Urinary bladder (tissue), 4 donors: ENCODE measurements around the gene WLS. TPM values are rescaled to one million over a fixed set of nuclear protein-coding genes. Genes with fewer than 3 reads are reported as not detected.
"Not testable (repeated sequence)": the region's sequence is repeated elsewhere in the genome, so short reads cannot be mapped to it uniquely, and the experiment has no call there.

Experiments
- DNase-seq: peaks from one replicate; pipeline ENCODE4 v3.0.0-alpha.2; 2015; ENCODE audit errors: extremely low spot score
- H3K27ac ChIP-seq: one replicate; pipeline ENCODE4 v1.5.1; 2013; ENCODE audit warnings: low read depth, mild to moderate bottlenecking, moderate library complexity
- H3K36me3 ChIP-seq: one replicate; pipeline ENCODE4 v1.6.1; 2013; ENCODE audit warnings: mild to moderate bottlenecking, moderate library complexity; ENCODE audit not compliant: insufficient read depth
- H3K4me1 ChIP-seq: one replicate; pipeline ENCODE4 v1.6.1; 2013; ENCODE audit warnings: mild to moderate bottlenecking, moderate library complexity; ENCODE audit not compliant: insufficient read depth
- H3K4me3 ChIP-seq: one replicate; pipeline ENCODE4 v1.5.1; 2013; ENCODE audit warnings: low read depth, low read length
- WGBS: extraction: QIAGEN DNeasy Blood & Tissue Kit; methylation state at CpG from one replicate; pipeline ENCODE4 v1.1.7; 2013; 5-methylcytosine and 5-hydroxymethylcytosine counted together
- polyA plus RNA-seq: library from polyadenylated mRNA; stranded (reverse); fragments of 200-250 nt; gene quantifications from one replicate; pipeline ENCODE4 v1.2.3, GENCODE V29; 2013
- total RNA-seq: library from RNA; depleted of rRNA; stranded (reverse); fragments of >200 nt; gene quantifications from one replicate; pipeline ENCODE4 v1.2.3, GENCODE V29; 2014
- donor health status: healthy with polysubstance abuse.
- donor health status: healthy.

The WLS gene
- total RNA-seq (98.7 TPM), polyA plus RNA-seq (107 TPM)

DNA sequence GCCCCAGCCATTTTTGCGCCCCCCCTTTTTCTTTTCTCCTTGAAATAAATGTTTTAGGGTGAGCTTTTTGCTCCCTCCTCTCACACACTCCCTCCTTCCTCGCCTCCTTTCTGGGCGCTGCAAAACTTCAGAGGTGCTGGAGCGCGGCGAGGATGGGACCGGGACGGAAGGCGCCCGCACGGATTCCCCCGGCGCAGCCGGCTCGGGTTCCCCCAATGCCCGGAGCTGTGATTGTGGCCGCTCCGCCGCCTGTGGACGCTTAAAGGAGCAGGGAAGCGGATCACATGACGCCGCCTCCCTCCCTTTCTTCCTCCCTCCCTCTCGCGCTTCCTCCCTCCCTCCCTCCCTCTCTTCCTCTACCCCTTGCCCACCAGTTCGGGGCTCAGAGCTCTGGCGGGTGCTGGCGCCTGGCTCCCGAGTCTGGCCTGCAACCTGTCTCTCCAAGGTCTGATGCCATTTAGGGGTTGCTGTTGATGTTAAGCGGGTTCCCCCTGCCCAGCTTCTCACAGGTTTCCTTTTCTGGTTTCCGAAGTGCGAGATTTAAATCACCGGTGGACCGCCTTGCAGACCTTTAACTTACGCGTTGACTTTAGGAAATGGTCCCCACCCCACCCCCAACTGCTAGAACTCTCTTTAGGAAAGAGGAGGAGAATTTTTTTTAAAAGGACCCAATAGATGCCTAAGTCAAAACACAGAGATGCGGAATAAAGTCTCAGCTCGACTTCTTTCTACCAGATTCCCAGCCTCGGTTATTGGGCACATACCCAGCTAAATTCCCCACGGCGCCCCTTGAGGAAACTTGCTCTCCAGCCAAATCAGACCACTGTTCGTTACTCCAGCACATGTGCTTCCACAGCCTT lies at the start of gene WLS:
Gene WLS (minus strand): TSS at position 235 of the 860 bp plus-strand sequence. CDS start 224 bp downstream, at position 11.
- Histone ChIP-seq H3K4me3 (peak within 1 kb of the TSS; percentile 74), H3K27ac (peak within 1 kb of the TSS; percentile 80), H3K36me3 (no peaks in the 10 kb centered on the region), H3K4me1 (peaks cover 1% of the 10 kb centered on the region)
- DNase-seq: no peak
- under 1% methylated on average over 42 of the region's 42 CpGs for WGBS

DNA sequence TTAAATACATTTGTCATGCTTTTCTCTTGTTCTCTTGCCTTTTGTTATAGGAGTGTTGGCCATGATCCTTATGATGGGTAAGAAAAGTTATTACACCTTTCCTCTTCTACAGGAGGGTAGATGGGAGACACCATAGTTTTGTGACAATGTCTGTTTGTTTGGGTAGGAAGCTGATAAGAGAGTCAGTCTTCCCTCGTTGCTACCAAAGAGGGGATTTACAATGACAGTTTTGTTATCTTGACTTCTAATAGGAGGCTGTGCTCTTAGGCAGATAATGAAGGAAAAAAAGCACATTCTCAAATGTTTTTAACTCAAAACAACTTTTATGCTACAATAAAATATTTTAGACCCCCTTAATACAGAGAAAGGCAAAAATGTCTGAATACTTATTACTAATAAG lies 48.0 kb upstream of the WLS start:
- no peaks in the 10 kb centered on the region for H3K4me1 ChIP-seq
- H3K27ac ChIP-seq: no peak overlapping the region
- 41% methylated on average over 1 of the region's 1 CpG for WGBS
- H3K36me3 ChIP-seq: no peaks in the 10 kb centered on the region
- DNase-seq: no peak
- no peak overlapping the region for H3K4me3 ChIP-seq

DNA sequence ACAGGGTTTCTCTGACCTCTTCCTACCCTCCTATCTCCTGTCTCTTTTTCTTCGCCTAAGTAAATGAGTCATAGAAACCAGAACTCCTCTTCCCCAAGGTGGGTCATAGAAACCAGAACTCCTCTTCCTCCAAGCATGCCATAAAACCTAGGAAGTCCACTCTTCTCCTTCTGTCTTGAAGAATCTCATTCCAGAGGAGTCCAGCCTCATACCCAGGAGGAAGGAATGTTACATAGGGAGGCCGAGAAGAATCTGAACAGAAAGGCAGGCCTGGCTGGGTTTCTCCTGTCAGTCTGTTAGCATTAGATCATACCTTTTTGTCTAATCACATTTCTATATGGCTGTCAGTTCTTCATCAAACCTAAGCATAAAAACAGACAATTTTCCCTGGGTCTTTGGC lies 47.5 kb upstream of the WLS start:
- H3K36me3 ChIP-seq: no peaks in the 10 kb centered on the region
- H3K27ac ChIP-seq: no peak overlapping the region
- H3K4me1 ChIP-seq: no peaks in the 10 kb centered on the region
- 96% methylated on average over 2 of the region's 2 CpGs for WGBS
- H3K4me3 ChIP-seq: no peak overlapping the region
- no peak for DNase-seq

DNA sequence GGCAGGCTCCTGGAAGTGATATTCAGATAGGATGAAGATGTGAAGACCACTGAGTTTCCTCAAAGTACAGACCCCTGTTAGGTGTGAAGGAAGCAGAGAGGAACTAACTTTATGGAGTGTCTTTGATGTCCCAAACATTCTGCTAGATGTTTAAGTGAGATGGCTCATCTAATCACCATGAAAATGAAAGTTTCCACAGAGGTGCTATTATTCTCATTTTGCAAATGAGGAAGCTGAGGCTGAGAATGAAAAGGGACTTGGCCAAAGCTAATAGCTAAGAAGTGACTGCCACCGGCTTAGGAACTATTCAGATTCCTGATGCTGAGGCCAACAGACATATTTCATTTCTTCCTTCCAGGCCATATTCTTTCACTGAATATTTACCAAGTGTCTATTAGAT lies 45.9 kb upstream of the WLS start:
- 84% methylated on average over 1 of the region's 1 CpG for WGBS
- Histone ChIP-seq H3K4me3 (no peak overlapping the region), H3K36me3 (no peaks in the 10 kb centered on the region), H3K4me1 (no peaks in the 10 kb centered on the region), H3K27ac (no peak overlapping the region)
- no peak for DNase-seq

DNA sequence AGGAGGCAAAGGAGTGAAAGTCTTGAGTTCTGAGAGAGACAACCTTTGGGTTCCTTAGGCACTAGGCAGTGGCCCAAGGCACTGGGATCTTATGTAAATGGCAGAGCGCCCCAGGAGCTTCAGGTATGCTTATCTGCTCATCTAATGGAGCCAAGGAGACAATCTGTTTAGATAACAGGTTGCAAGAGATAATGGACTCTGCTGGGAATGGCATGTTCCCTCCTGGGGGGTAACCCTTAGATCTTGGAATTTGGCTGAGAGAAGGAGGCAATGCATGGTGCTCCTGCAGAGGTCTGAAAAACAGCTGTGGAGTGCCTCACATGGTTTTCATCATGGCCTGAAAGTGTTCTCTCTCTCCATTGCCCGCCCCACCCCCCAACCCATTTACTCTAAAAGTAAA lies 44.1 kb upstream of the WLS start:
- no peak overlapping the region for H3K27ac ChIP-seq
- H3K36me3 ChIP-seq: no peaks in the 10 kb centered on the region
- DNase-seq: no peak
- H3K4me3 ChIP-seq: no peak overlapping the region
- WGBS: 75% methylated on average over 2 of the region's 2 CpGs
- H3K4me1 ChIP-seq: no peaks in the 10 kb centered on the region

DNA sequence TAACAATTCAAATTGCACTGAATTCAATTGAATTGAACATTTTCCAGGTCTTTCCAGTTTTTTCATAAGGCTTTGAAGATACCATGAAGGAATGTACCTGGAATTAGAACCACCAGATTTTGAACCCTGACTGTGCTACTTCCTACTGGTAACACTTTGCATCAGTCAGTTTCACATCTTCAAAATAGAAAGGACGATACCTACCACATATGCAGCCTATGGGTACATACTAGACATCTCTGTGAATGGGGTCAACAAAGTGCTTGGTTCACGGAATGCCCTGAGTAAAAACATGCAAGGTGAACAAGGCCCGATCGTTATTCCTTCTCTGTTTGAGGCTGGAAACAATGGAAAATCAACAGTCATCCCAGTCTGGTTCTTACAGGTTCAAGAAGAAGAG lies 41.2 kb upstream of the WLS start:
- Histone ChIP-seq H3K4me1 (no peaks in the 10 kb centered on the region), H3K27ac (no peak overlapping the region), H3K36me3 (no peaks in the 10 kb centered on the region), H3K4me3 (no peak overlapping the region)
- WGBS: 66% methylated on average over 4 of the region's 4 CpGs
- no peak for DNase-seq

DNA sequence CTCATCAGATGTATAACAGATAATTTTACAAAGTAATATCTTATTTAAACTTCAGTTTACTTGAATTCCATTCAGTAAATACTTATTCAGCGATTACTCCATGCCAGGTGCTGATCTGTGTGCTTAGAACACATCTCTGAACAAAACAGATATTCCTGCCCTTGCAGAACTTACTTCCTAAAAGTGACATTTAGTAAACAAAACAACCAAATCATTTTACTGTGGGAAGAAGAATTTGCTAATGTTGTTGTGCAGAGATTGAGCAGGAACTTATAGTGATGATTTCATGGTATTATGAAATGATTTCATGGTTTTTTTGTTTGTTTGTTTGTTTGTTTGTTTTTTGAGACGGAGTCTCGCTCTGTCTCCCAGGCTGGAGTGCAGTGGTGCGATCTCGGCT lies 39.3 kb upstream of the WLS start:
- no peak for DNase-seq
- Histone ChIP-seq H3K4me1 (no peaks in the 10 kb centered on the region), H3K27ac (no peak overlapping the region), H3K36me3 (no peaks in the 10 kb centered on the region), H3K4me3 (no peak overlapping the region)
- WGBS: 88% methylated on average over 5 of the region's 5 CpGs

DNA sequence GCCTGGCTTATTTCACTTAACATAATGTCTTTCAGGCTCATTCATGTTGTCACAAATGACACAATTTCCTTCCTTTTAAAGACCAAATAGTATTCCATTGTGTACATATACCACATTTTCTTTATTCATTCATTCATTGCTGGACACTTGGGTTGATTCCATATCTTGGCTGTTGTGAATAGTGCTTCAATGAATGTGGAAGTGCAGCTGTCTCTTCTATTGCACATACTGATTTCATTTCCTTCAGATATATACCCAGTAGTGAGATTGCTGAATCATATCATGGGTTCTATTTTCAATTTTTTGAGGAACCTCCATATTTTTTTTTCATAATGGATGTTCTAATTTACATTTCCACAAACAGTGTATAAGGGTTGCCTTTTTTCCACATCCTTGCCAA lies 38.6 kb upstream of the WLS start:
- Histone ChIP-seq H3K4me1 (no peaks in the 10 kb centered on the region), H3K36me3 (no peaks in the 10 kb centered on the region), H3K27ac (no peak overlapping the region), H3K4me3 (no peak overlapping the region)
- no peak for DNase-seq

DNA sequence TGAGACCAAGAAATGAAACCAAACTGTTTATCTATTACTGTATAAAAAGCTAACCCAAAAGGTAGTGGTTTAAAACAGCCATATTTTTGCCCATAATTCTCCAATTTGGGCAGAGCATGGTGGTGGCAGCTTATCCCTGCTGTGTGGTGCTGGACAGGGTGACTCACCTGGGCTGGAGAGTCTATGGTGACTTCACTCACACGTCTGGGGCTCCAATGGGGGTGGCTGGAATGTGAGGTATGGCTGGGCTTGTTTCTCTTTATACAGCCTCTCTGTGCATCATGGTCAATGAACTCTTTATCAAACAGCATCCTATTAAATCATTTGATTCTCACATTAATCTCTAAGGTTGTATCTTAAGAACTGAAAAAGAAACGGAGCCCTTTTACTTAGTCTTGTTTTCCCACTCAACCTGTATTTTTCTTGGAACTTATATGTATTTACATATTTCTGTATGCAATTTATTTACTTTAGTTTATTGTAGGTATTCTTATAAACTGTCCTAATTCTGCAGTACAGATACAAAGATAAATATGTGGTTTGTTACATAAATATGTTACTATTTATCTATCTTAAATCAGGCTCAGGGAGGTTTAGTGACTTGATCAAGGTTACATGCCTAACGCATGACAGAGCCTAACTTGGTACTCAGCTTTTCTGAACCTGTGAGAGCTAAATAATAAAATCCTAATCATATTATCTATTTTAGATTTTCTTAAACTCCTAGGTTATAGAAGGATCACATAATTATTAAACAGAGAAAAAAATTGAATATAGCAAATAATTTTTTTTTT lies 37.5 kb upstream of the WLS start:
- no peak overlapping the region for H3K4me3 ChIP-seq
- 52% methylated on average over 3 of the region's 3 CpGs for WGBS
- H3K27ac ChIP-seq: no peak overlapping the region
- no peaks in the 10 kb centered on the region for H3K4me1 ChIP-seq
- H3K36me3 ChIP-seq: no peaks in the 10 kb centered on the region
- DNase-seq: no peak

DNA sequence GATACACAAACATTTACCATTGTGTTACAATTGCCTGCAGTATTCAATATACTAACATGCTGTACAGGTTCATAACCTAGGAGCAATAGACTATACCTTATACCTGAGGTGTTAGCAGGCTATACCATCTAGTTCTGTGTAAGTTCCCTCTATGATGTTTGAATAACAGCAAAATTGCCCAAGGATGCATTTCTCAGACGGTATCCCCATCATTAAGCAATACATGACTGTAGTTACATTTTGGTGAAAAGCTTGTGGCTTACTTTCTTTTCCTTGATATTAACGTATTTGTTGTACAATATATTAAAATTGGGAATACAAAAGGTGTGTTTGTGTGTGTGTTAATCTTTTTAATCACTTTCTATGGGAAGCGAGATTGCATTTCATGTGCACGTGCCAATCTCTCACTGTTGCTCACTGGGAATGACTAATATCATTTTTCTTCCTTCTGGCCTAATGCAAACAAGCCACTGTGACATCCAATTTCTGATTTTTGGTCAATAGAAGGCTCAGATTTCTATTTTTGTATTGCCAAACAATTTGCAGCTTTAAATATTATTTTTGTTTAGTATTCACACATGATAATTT lies 36.7 kb upstream of the WLS start:
- H3K4me1 ChIP-seq: no peaks in the 10 kb centered on the region
- 83% methylated on average over 4 of the region's 4 CpGs for WGBS
- H3K27ac ChIP-seq: no peak overlapping the region
- no peak overlapping the region for H3K4me3 ChIP-seq
- DNase-seq: no peak
- no peaks in the 10 kb centered on the region for H3K36me3 ChIP-seq

DNA sequence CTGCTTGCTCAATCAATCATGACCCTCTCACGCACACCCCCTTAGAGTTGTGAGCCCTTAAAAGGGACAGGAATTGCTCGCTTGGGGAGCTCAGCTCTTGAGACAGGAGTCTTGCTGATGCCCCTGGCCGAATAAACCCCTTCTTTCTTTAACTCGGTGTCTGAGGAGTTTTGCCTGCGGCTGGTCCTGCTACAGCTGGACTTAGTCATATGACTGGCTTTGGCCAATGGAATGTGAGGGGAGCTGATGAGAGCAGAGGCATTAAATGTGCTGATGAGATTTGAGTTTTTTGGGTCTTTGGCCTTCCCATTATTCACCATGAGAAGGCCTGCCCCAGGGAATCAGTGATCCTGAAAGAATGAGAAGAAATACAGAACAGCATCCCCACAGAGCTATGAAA lies 24.5 kb upstream of the WLS start:
- H3K27ac ChIP-seq, H3K4me1 ChIP-seq, H3K4me3 ChIP-seq, DNase-seq, H3K36me3 ChIP-seq: not testable (repeated sequence)
- 88% methylated on average over 5 of the region's 5 CpGs for WGBS

DNA sequence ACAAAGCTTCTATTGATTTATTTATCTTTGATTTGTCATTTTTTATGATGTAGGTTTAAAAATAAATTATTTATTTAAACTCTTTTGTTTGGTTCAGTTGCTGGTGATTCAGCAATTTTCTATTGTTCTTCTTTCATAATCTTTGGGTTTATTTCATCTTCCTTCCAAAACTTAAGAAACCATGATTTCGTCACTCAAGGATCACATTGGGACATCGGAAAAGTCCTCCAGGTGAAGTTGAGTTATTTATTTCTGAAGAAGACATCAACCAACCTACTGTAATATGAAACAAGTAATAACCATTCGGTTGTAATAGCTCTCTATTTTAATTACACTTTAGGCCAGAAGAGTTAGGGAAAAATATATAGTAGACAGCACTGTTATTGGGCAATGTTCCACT lies 23.0 kb upstream of the WLS start:
- 88% methylated on average over 3 of the region's 3 CpGs for WGBS
- DNase-seq: no peak
- H3K4me3 ChIP-seq: no peak overlapping the region
- H3K36me3 ChIP-seq: no peaks in the 10 kb centered on the region
- H3K4me1 ChIP-seq: no peaks in the 10 kb centered on the region
- H3K27ac ChIP-seq: no peak overlapping the region

DNA sequence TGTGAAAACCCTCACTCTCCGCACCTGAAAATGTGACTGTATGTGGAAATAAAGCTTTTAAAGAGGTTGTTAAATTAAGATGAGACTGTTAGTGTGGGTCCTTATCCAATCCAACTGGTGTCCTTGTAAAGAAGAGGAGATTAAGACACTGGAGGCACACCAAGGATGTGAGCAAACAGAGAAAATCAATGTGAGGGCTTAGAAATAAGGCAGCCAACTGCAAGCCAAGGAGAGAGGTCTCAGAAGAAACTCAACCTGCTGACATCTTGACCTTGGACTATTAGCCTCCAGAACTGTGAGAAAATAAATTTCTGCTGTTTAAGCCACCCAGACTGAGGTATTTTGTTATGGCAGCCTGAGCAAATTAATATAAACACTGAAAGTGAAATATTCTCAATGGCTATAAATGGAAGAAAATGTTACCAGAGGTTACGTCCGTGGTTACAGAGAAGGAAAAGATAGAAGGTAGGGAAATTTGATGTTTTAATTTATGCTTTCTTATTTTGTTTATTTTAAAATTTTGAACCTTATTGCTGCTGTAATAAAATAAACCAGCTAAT lies 22.4 kb upstream of the WLS start:
- H3K27ac ChIP-seq: no peak overlapping the region
- H3K4me3 ChIP-seq: no peak overlapping the region
- H3K4me1 ChIP-seq: no peaks in the 10 kb centered on the region
- 38% methylated on average over 3 of the region's 3 CpGs for WGBS
- H3K36me3 ChIP-seq: no peaks in the 10 kb centered on the region
- DNase-seq: no peak
